HG03520 (cell line): ENCODE data around the gene NAT10.
"Not testable (repeated sequence)": the region's sequence is repeated elsewhere in the genome, so short reads cannot be mapped to it uniquely, and the experiment has no call there.

ENCODE experiments used
- ATAC-seq: cut with Tn5 transposase; IDR thresholded peaks from one replicate; pipeline ENCODE4 v1.9.1; 2021; ENCODE audit warnings: mild to moderate bottlenecking, moderate library complexity; ENCODE audit not compliant: unreplicated experiment

Gene NAT10

GRCh38 chr11:34166806-34167740 lies 61.6 kb downstream of the NAT10 start:
- ATAC-seq, result no peak

DNA sequence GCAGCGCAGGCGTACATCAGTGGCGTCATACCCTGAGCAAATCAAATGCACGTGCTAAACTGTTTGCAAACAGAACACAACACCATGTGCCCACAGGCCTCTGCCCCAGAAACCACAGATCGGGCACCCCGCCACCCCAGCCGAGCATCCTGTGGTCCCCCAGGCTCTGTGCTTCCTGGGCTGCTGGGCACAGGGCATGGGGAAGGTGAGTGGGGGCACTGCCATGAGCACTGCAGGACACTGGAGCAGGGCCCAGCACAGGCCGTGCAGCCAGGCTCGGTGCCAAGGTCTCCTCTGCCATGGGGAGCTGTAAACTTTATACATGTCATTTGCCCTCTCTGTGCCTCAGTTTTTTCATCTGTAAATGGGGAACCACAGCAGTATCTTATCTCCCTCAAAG lies 62.5 kb downstream of the NAT10 start:
- ATAC-seq, result no peak

- no peak for ATAC-seq
Measured at GRCh38 chr11:34168642-34169420, 63.4 kb downstream of the NAT10 start.

DNA sequence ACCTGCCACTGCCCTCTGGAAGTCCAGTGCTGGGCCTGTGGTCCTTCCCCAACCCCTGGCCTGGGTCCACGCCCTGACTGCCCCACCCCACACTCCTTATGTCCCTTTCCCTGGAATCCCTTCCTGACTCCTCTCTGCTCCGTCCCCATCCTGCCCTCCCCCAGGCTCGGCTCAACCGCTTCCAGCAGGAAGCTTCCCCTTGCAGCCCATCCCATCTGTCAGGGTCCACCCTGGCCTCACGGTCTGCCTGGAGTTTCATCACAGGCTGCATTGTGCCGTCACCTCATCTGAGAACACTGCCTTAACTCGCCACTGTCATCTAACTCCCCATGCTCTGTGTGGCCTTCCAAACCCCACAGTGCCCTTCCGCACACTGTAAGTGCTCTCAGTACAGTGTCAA lies 64.3 kb downstream of the NAT10 start:
- ATAC-seq, result no peak

DNA sequence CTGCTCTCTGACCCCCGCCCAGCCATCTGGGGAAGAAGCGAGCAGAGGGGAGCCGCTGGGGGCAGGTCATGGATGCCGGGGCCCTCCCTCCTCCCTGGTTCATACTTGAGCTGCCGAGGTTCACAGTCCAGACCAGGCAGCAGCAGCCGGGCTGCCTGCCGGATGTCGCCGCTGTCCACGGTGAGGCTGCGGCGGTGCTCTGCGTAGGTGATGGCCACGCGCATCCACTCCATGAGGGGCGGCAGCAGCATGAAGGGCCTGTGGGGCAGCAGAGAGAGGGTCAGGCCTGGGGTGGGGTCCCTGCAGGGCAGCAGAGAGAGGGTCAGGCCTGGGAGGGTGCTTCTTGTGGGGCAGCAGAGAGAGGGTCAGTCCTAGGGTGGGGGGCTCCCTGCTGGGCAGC lies 67.6 kb downstream of the NAT10 start:
- ATAC-seq, result no peak

GRCh38 chr11:34174412-34175041 lies 69.1 kb downstream of the NAT10 start:
- peak; percentile 88 for ATAC-seq

GRCh38 chr11:34175284-34176019 lies 70.0 kb downstream of the NAT10 start:
- no peak for ATAC-seq

GRCh38 chr11:34176751-34177209 lies 71.4 kb downstream of the NAT10 start:
- ATAC-seq, result no peak

DNA sequence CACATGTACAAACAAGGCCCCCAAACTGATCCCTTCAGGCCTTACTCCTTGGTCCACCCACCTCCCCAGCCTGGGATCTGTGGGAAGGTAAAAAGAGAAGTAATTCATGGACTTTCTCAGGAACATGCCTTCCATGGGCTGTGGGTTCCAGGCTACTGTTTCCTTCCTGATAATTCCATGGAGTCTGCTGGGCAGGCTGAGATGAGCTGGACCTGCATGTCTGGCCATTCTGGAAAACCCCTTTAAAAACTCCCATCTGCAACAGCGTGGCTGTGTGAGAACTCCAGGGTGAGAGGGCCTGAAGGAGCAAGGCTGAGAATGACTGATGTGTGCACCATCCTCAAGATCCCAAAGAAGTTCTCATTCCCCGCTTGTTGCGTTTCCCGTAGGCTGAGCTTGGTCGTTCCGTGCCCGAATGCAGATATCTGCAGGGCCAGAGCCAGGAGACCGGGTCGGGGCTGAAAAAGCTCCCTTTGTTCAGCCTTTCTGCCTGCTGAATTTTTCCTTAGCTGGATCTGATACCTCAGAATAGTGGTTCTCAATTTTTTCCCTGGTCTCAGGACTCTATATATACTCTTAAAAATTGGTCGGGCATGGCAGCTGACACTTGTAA lies 72.9 kb downstream of the NAT10 start:
- no peak for ATAC-seq

DNA sequence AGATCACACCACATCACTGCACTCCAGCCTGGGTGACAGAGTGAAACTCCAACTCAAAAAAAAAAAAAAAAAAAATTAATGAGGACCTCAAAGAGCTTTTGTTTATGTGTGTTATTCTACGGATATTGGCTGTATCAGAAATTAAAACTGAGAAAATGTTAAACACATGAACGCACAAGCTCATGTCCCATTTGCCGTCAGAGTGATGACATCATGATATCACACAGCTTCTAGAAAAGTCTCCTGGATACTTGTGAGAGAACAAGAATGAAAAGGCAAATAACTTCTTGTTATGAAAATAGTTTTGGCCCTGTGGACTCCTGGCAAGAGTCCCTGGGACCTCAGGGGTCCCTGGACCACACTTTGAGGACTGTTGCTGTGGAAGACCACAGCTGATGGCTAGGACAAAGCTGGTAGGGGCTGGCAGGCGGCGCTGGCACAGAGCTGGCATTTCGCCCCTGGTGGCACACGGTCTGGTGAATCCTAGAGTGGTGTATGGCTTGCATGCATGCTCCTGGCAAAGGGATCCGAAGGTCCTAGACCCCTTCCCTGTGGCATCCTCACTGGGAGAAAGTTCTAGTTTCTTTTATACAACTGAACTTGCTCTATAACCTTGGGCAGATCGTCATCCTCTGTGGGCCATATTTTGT lies 73.7 kb downstream of the NAT10 start:
- no peak for ATAC-seq

DNA sequence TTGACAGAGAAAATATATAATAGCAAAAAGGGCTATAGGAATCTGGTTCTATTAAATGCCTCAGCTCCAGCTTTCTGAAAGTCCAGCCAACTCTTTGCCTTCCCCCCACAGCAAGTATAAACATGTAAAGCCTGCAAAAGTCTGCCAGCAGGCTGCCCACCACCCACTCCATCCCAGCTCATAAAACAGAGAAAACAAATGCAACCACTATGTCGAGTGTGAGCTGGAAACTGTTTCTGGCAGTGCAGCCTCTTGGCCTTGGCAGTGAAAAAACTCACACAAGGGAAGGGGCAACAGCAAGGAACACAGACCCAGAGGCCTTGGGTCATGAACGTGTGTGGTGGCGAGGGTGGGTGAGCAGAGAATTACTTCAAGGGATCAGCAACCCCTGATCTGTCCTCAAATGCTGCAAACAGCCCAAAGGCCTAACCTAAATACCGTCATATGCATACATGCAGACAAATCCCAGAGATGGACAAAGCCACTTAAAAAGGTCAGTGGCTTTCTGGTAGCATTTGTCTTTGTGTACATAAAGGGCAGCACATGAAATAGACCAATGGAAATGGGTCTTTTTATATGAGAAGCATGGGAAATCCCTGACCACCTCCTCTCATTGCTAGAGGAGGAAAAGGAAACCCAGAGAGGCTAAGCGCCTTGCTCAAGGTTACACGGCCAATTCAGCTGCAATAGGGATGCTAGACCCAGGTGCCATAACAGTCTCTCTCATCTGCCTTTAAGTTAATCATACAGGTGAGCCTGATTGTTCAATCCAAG lies 74.8 kb downstream of the NAT10 start:
- ATAC-seq, result no peak

- not testable (repeated sequence) for ATAC-seq
Measured at GRCh38 chr11:34180814-34181165, 75.4 kb downstream of the NAT10 start.

DNA sequence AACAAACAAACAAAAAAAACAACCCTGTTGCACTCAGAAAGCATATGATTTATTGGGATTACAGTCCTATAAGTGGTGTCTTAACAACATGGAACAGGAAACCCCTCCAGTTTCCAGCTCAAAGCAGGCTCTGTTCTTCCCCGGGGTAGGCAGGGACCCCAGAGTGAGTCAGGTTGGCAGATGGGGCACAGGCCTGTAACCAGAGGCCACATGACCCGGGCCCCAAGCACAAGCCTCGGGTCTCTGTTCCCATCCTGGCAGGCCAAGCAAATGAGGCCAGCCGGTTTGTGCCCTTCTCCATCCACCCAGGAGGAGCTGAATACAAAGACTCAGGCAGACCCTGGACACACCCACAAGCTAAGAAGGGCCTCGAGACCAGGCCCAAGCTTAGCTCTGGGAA lies 75.8 kb downstream of the NAT10 start:
- ATAC-seq, result no peak

- ATAC-seq, result no peak
Measured at GRCh38 chr11:34181856-34182405, 76.5 kb downstream of the NAT10 start.

DNA sequence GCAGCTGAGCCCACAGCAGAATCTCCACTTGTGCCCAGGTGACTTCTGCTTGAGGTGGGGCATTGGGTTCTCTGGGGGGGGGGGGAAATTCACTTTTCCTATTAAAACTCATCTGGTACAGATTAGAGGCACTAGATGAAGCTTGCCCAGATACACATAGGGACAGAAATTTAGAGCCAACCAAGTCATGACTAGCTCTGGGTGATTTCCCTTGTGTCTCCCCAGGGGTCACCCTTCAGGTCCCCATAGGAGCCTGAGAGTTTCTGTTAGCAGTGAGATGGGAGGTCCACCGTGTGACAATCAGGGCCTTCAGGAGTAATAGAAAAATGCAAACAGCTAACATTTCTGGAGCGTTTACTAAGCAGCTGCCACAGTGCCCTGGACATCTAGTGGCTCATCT lies 77.0 kb downstream of the NAT10 start:
- ATAC-seq, result no peak

GRCh38 chr11:34182921-34183685 lies 77.7 kb downstream of the NAT10 start:
- no peak for ATAC-seq

DNA sequence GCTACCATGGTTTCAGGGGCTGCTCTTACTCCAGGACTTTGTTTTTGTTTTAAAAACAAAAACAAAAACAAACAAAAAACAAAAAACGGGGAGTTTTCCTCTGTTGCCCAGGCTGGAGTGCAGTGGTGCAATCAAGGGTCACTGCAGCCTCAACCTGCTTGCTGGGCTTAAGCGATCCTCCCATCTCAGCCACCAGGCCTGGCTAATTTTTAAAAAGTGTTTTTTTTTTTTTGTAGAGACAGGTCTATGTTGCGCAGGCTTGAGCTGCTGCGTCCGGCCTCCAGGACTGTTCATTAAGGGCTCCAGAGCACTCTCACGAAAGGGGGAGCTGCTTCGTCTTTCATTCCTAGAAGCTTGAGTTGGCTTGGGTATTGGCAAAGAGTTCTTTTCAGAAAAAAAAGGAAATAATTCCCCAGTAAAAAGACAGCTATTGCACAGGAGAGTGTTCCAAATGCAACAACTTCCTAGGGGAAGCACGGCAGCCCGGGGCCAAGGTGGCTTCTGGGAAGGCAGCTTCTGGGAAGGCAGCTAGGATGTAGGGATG lies 78.5 kb downstream of the NAT10 start:
- no peak for ATAC-seq

DNA sequence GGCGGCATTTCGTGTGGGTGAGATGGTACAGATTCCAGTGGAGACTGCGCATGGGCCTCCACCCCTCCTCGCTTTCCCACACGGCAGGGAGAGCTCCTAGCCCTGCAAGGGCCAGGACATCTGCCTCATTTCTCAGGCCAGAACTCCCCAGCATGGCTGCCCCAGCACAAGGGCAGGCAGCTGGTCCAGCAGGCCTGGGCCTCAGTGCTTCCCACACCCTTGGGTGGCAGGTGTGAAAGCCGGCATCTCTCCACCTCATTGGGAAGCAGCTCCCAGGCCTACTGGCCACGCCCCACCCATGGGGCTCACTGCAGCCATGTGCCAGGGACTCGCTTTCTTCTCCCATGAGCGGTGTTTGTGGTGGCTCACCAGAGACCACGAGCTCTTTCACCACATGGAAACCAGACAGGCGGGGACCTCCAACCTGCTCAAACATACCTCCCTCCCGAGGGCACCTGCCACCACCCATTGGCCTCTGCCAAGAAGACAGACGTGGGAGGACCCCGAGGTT lies 79.1 kb downstream of the NAT10 start:
- ATAC-seq, result no peak
